Right atrium auricular region (tissue), 2 donors: ENCODE measurements around the gene PDE4A. TPM values are rescaled to one million over a fixed set of nuclear protein-coding genes. Genes with fewer than 3 reads are reported as not detected.
"Not testable (repeated sequence)": the region's sequence is repeated elsewhere in the genome, so short reads cannot be mapped to it uniquely, and the experiment has no call there.

ENCODE experiments used
- DNase-seq: peaks from one replicate; pipeline ENCODE4 v3.0.0-alpha.2; 2019; ENCODE audit warnings: low spot score
- H3K27ac ChIP-seq, 2 donors: fragments of 200-600 bp; sonication (generic); 1 replicate in 1 of 2; 2 replicates in 1 of 2; pipeline ENCODE4 v1.5.1; 2016 to 2019
- H3K27me3 ChIP-seq, 2 donors: fragments of 200-600 bp; sonication (generic); one replicate each; pipeline versions ENCODE4 v1.5.1 to v1.6.0; 2017 to 2019
- H3K36me3 ChIP-seq: fragments of 200-600 bp; sonication (generic); one replicate; pipeline ENCODE4 v1.5.1; 2016
- H3K4me1 ChIP-seq, 2 donors: fragments of 200-600 bp; sonication (generic); one replicate each; pipeline versions ENCODE4 v1.5.1 to v1.6.0; 2017 to 2019
- H3K4me3 ChIP-seq, 2 donors: fragments of 200-600 bp; sonication (generic); 1 replicate in 1 of 2; 2 replicates in 1 of 2; pipeline ENCODE4 v1.5.1; 2017 to 2019; ENCODE audit warnings: mild to moderate bottlenecking in 1 of 2, moderate library complexity in 1 of 2
- H3K9me3 ChIP-seq, 2 donors: fragments of 200-600 bp; sonication (generic); one replicate each; pipeline ENCODE4 v1.5.1; 2019
- CTCF ChIP-seq, 2 donors: fragments of 200-600 bp; sonication (generic); IDR thresholded peaks; one replicate each; pipeline ENCODE4 v1.5.1; 2019; ENCODE audit warnings: antibody characterized with exemption in 2 of 2
- total RNA-seq, 2 donors: library from RNA; depleted of rRNA; stranded (reverse); fragments of >200 nt; gene quantifications; one replicate each; pipeline ENCODE4 v1.1.0, GENCODE V29; 2016

PDE4A gene
- total RNA-seq, 2 donors from 2014 or later, result 9.4 to 9.9 TPM

DNA sequence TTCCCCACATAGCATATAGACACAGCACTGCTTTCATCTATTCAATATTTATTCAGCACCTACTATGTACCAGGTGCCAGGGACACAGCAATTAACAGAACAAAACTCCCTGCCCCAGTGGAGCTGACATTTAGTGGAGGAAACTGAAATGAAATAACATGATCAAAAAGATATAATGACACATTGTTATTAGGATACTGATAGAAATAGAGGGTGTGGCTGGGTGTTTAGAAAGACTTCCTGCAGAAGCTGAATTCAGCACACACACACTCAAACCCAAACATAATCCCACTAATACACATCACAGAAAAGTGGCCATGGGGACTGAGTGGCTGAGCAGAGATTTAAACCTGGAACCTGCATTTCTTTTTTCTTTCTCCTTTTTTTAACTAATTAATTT lies 13.2 kb upstream of the PDE4A start:
- Histone ChIP-seq H3K27me3 (peaks cover 5% of the 10 kb centered on the region in 2 donors), H3K27ac (no peak overlapping the region), H3K4me1 (peaks cover 0 to 24% of the 10 kb centered on the region in 2 donors), H3K9me3 (no peaks in the 10 kb centered on the region), H3K36me3 (no peaks in the 10 kb centered on the region), H3K4me3 (no peak overlapping the region)
- TF ChIP-seq CTCF (IDR thresholded peaks at IDR 0.05), result no peak
- DNase-seq, result no peak

DNA sequence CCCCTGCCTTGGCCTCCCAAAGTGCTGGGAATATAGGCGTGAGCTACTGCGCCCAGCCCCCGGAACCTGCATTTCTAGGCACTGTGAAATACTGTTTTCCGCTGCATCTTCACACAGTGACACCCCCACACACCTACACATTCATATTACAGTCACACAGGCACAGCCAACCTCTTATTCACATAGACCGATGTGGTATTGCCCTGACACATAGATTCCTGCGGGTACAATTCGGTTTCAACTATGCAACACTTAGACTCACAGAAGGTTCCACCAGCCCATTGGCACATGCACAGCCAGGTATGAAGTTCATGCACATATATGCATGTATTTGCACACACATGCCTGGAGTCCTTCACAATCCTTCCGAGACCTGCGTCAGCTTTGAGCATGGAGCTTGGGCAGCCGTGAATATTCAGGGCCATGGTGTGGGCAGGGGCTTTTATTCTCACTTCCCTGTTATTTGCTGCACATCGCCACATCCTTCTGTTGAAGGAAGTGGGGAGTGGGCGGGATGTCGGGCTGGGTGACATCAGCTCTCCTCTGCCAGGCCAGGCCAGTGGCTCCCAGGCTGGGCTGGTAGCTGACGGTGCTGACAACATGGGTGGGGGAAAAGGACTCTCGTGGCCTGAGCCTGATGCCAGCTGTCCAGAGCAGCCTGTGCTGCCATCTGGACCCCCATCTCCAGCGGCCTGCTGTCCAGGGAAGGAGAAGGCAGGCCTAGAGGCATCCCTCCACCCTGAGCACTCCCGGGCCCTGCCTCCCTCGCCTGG lies 11.6 kb upstream of the PDE4A start:
- no peak overlapping the region for H3K4me3 ChIP-seq
- peaks cover 0 to 16% of the 10 kb centered on the region in 2 donors for H3K4me1 ChIP-seq
- H3K36me3 ChIP-seq, result no peaks in the 10 kb centered on the region
- H3K27ac ChIP-seq, result no peak overlapping the region
- H3K9me3 ChIP-seq, result no peaks in the 10 kb centered on the region
- peaks cover 5% of the 10 kb centered on the region in 2 donors for H3K27me3 ChIP-seq
- no peak for DNase-seq
- no peak for TF ChIP-seq CTCF (IDR thresholded peaks at IDR 0.05)

DNA sequence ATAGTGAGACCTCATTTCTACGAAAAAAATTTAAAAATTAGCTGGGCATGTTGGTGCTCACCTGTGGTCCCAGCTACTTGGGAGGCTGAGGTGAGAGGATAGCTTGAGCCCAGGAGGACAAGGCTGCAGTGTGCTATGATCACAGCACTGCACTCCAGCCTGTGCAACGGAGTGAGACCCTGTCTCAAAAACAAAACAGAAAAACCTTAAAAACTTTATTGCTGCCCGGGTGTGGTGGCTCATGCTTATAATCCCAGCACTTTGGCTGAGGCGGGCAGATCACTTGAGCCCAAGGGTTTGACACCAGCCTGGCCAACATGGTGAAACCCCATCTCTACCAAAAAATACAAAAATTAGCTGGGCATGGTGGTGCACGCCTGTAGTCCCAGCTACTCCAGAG lies 9.1 kb upstream of the PDE4A start:
- H3K9me3 ChIP-seq, H3K27me3 ChIP-seq, H3K27ac ChIP-seq, H3K4me3 ChIP-seq, H3K4me1 ChIP-seq, H3K36me3 ChIP-seq, DNase-seq: not testable (repeated sequence)

DNA sequence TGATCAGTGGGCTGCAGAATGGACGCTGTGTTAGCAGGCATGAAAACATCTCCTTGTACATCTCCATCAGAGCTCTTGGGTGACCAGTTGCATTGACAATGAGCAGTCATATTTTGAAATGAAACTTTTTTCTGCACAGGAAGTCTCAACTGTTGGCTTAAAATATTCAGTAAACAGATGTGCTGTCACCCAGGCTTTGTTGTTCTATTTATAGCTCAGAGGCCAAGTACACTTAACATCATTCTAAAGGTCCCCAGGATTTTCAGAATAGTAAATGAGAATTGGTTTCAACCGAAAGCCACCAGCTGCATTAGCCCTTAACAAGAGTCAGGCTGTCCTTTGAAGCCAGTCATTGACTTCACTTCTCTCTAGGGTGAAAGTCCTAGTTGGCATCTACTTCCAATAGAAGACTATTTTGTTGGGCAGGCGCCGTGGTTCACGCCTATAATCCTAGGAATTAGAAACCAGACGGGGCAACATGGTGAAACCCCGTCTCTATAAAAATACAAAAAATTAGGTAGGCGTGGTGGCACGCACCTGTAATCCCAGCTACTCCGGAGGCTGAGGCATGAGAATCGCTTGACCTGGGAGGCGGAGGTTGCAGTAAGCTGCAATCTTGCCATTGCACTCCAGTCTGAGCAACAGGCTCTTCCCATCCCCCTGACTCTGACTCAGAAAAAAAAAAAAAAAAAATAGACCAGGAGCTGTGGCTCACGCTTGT lies 7.9 kb upstream of the PDE4A start:
- no peak overlapping the region for H3K4me3 ChIP-seq
- H3K27ac ChIP-seq, result no peak overlapping the region
- no peak for DNase-seq
- H3K36me3 ChIP-seq, result no peaks in the 10 kb centered on the region
- H3K4me1 ChIP-seq, result peaks cover 0 to 15% of the 10 kb centered on the region in 2 donors
- H3K27me3 ChIP-seq, result peaks cover under 1 to 8% of the 10 kb centered on the region in 2 donors
- no peak for TF ChIP-seq CTCF (IDR thresholded peaks at IDR 0.05)
- no peaks in the 10 kb centered on the region for H3K9me3 ChIP-seq

GRCh38 chr19:10416083-10416379 lies 4.3 kb upstream of the PDE4A start:
- no peak for DNase-seq
- no peak for TF ChIP-seq CTCF (IDR thresholded peaks at IDR 0.05)
- Histone ChIP-seq H3K27ac (peak overlapping the region in 1 of 2 donors; percentile 54), H3K36me3 (no peaks in the 10 kb centered on the region), H3K9me3 (no peaks in the 10 kb centered on the region), H3K27me3 (peaks cover 23 to 39% of the 10 kb centered on the region in 2 donors), H3K4me3 (peak overlapping the region; percentile 20 to 56), H3K4me1 (peaks cover 0 to 51% of the 10 kb centered on the region in 2 donors)

DNA sequence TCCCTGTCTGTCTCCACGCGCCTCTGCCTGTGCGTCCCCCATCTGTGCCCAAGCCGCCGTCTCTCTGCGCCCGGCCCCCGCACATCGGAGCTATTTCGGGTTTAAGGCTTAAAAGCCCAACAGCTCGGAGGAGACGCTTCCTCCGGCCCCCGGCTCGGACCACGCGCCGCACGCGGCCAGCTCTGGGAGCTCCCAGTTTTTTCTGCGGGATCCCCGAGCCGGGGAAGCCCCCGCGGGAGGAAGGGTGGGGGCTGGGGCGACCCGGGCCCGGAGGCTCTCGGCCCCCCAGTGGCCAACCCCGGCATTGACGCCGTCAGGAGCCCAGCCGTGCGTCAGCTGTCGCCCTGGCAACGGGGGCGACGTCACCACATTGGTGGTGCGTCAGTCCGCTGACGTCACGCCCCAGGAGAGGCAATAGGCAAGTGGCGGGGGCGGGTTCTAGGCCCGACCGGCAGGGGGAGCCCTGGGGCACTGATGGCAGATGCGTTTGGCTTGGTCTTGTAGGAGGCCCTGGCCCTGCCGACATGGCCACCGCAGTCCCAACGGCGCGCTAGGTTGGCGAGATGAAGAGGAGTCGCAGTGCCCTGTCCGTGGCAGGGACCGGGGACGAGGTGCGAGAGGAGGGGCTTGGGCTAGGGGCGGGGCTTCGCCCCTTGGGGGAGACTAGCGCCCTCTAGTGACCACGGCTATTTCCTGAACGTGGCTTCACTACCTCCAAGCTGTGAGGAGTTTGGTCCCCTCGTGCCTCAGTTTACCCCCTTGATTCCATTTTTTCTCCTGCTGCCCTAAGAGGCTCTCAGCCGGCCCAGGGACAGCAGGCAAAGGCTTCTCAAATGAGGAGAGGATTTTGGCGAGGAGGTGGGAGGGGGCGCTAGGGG lies 3.7 kb upstream of the PDE4A start:
- DNase-seq, result peak; percentile 90
- H3K27ac ChIP-seq, result peak overlapping the region in 1 of 2 donors; percentile 54
- no peaks in the 10 kb centered on the region for H3K9me3 ChIP-seq
- H3K4me3 ChIP-seq, result peak overlapping the region; percentile 20 to 56
- H3K4me1 ChIP-seq, result peaks cover 0 to 54% of the 10 kb centered on the region in 2 donors
- peaks cover 23 to 45% of the 10 kb centered on the region in 2 donors for H3K27me3 ChIP-seq
- H3K36me3 ChIP-seq, result no peaks in the 10 kb centered on the region
- TF ChIP-seq CTCF (IDR thresholded peaks at IDR 0.05), result peak; percentile 79 to 84
